ENCODE results near the gene ASMT.

DNA sequence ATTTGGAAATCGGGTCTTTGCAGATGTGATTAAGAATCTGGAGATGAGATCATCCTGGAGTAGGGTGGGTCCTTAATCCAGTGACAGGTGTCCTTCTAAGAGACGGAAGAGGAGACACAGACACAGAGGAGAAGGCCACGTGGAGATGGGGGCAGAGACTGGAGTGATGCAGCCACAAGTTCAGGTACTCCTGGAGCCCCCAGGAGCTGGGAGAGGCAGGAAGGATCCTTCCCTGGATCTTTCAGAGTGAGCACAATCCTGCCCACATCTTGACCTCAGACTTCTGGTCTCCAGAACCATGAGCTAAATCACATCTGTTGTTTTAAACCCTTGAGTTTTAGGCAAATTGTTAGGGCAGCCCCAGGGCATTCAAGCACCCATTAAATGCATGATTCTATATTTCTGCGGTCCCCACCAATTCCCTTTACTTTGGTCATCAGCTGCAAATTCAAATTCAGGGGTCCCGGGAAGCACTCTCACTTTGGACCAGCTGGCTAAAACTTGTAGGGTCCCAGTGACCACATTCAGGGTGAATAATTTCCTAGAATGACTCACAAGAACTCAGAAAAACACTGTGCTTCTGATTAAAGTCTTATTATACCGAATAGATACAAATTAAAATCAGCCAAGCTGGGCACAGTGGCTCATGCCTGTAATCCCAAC is 36.2 kb upstream of the ASMT start:
- TF ChIP-seq POLR2A (IDR thresholded peaks at IDR 0.05; ENCODE audit: low read depth, low read length) (no peak), IRF4 (IDR thresholded peaks at IDR 0.05; ENCODE audit: low read depth, low read length) (no peak), CBFB (IDR thresholded peaks at IDR 0.05; ENCODE audit: low read depth) (no peak), NR2C1 (IDR thresholded peaks at IDR 0.05) (no peak), BRCA1 (IDR thresholded peaks at IDR 0.05; ENCODE audit: low read depth, low read length) (no peak), CEBPB (IDR thresholded peaks at IDR 0.05; ENCODE audit: borderline replicate concordance in 1 of 2, low read depth in 2 of 2, low read length in 2 of 2) (no peak), TAF1 (IDR thresholded peaks at IDR 0.05; ENCODE audit: borderline replicate concordance, low read depth, low read length) (no peak)
- TF ChIP-seq, protein P1, sequence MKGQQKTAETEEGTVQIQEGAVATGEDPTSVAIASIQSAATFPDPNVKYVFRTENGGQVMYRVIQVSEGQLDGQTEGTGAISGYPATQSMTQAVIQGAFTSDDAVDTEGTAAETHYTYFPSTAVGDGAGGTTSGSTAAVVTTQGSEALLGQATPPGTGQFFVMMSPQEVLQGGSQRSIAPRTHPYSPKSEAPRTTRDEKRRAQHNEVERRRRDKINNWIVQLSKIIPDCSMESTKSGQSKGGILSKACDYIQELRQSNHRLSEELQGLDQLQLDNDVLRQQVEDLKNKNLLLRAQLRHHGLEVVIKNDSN (IDR thresholded peaks at IDR 0.05; ENCODE audit: borderline replicate concordance, extremely low read length, insufficient read depth, low read depth, low read length), result no peak
- TF ChIP-seq, protein P2, sequence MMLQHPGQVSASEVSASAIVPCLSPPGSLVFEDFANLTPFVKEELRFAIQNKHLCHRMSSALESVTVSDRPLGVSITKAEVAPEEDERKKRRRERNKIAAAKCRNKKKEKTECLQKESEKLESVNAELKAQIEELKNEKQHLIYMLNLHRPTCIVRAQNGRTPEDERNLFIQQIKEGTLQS (IDR thresholded peaks at IDR 0.05; ENCODE audit: borderline replicate concordance, extremely low read depth, low read depth, low read length), result no peak
- TF ChIP-seq, protein P3, sequence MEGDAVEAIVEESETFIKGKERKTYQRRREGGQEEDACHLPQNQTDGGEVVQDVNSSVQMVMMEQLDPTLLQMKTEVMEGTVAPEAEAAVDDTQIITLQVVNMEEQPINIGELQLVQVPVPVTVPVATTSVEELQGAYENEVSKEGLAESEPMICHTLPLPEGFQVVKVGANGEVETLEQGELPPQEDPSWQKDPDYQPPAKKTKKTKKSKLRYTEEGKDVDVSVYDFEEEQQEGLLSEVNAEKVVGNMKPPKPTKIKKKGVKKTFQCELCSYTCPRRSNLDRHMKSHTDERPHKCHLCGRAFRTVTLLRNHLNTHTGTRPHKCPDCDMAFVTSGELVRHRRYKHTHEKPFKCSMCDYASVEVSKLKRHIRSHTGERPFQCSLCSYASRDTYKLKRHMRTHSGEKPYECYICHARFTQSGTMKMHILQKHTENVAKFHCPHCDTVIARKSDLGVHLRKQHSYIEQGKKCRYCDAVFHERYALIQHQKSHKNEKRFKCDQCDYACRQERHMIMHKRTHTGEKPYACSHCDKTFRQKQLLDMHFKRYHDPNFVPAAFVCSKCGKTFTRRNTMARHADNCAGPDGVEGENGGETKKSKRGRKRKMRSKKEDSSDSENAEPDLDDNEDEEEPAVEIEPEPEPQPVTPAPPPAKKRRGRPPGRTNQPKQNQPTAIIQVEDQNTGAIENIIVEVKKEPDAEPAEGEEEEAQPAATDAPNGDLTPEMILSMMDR (IDR thresholded peaks at IDR 0.05 in 2 of 3, conservative IDR thresholded peaks at IDR 0.05 in 1 of 3; ENCODE audit: control insufficient read depth in 2 of 3, extremely low read depth in 1 of 3, insufficient read depth in 1 of 3, low read depth in 3 of 3, low read length in 3 of 3), result no peak
- TF ChIP-seq, protein P4, sequence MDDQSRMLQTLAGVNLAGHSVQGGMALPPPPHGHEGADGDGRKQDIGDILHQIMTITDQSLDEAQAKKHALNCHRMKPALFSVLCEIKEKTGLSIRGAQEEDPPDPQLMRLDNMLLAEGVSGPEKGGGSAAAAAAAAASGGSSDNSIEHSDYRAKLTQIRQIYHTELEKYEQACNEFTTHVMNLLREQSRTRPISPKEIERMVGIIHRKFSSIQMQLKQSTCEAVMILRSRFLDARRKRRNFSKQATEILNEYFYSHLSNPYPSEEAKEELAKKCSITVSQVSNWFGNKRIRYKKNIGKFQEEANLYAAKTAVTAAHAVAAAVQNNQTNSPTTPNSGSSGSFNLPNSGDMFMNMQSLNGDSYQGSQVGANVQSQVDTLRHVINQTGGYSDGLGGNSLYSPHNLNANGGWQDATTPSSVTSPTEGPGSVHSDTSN (IDR thresholded peaks at IDR 0.05; ENCODE audit: insufficient replicate concordance, low read depth, low read length), result no peak
